ENCODE measurements around the gene PCDHA1.

Gene PCDHA1

DNA sequence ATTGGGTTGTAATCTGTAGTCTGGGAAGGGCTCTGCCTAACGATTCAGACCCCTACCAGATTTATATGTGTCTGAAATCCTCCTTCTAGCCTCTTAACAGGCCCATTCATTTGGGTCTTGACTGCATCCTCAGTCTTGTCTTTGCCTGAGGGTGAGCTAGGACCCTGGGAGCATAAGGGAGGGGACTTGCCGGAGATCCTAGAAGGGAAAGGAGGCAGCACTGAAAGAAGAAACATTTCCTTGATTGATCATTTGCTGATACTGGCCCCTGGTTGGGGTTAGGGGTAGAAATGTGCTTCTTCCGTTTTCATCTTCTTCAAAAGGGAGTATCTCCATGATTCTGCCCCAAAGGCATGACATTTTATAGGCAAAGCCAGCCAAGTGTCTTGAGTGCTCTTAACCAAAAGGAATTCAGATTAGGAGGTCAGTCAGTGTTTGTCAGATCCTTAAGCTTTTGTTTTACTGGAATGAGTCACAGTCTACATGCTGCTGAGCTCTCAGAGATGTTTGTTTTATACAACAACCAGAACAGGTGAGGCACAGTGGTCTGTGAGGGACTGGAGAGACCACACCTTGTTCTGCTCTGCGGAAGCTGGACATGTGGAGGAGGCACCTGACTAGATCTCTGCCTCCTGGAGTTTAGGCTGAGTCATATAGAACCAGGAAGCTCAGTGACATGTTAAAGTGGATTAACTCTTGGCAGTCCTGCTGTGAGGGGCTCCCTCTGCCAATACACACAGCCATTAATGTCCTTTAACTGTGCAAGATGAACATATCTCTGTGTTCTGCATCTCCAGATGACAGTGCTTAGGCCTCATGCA is 218.1 kb downstream of the PCDHA1 start:
- TF ChIP-seq, protein P1, sequence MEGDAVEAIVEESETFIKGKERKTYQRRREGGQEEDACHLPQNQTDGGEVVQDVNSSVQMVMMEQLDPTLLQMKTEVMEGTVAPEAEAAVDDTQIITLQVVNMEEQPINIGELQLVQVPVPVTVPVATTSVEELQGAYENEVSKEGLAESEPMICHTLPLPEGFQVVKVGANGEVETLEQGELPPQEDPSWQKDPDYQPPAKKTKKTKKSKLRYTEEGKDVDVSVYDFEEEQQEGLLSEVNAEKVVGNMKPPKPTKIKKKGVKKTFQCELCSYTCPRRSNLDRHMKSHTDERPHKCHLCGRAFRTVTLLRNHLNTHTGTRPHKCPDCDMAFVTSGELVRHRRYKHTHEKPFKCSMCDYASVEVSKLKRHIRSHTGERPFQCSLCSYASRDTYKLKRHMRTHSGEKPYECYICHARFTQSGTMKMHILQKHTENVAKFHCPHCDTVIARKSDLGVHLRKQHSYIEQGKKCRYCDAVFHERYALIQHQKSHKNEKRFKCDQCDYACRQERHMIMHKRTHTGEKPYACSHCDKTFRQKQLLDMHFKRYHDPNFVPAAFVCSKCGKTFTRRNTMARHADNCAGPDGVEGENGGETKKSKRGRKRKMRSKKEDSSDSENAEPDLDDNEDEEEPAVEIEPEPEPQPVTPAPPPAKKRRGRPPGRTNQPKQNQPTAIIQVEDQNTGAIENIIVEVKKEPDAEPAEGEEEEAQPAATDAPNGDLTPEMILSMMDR (IDR thresholded peaks at IDR 0.05; ENCODE audit: insufficient read depth, low read length, missing control alignments) = no peak
- POLR2A ChIA-PET = no interaction called here
- DNase-seq (ENCODE audit: low read depth, low spot score) = no peak

DNA sequence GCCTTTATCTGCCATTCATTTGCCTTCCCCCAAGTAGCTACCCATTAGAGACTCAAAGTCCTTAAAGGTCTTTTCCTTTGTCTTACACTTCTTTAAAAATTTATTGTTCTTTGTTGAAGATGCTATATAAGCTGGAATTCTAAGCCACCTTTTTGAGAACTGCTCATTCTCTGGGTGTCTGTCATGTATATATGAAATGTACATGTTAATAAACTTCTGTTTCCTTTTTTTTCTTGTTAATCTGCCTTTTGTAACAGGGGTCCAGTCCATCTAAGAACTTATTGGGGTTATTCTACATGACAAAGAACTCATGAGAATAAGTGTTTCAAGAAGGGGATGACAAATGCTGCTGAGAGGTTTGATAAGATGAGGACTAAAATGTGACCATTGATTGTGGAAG is 221.9 kb downstream of the PCDHA1 start:
- TF ChIP-seq, protein P1 (IDR thresholded peaks at IDR 0.05; ENCODE audit: insufficient read depth, low read length, missing control alignments) = no peak
- H3K4me3 ChIP-seq (ENCODE audit: low read depth, low read length) = no peak overlapping the region
- no peak for DNase-seq (ENCODE audit: low read depth, low spot score)
- ChIA-PET POLR2A (no interaction called here), CTCF (no interaction called here)

More for the DNA sequence above, 218.1 kb downstream of the PCDHA1 start:
- no peak overlapping the region for H3K4me3 ChIP-seq (ENCODE audit: low read depth, low read length)
- CTCF ChIA-PET = no interaction called here

DNA sequence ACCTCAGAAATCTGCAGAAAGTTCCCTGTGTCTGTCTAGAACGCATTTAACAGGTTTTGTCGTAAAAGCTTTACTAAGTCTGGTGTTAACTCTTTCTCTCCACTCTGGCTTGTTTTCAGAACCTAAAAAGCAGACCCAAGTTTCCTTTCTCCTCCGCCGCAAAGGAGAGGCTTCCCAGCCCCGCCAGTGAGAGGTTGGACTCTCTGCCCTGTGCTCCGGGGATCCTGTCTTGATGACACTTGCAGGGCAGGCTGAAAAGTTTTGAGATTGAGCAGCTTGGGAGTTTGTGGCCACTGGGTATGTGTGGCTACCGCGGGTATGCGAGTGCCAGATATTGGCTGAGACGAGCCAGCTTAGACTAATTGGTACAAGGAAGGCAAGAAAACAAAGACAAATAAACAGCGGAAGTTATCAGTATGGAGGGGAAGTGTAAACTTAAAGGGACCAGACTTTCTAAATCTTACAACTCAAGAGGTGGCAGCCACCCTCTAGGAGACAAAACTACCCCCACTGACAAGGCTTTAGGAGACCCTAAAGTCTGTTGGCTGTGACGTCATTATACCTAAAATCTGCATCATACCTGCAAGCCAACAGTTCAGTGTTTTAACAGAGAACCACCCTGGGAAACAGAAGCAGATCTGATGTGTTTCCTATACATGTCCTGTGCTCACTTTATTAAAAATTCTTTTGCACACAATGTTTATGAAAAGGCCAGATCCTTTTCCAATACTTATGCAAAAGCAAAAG is 224.3 kb downstream of the PCDHA1 start:
- DNase-seq (ENCODE audit: low read depth, low spot score) = no peak
- TF ChIP-seq, protein P1 (IDR thresholded peaks at IDR 0.05; ENCODE audit: insufficient read depth, low read length, missing control alignments) = no peak
- POLR2A ChIA-PET = no interaction called here
- no peak overlapping the region for H3K4me3 ChIP-seq (ENCODE audit: low read depth, low read length)
- CTCF ChIA-PET = no interaction called here

DNA sequence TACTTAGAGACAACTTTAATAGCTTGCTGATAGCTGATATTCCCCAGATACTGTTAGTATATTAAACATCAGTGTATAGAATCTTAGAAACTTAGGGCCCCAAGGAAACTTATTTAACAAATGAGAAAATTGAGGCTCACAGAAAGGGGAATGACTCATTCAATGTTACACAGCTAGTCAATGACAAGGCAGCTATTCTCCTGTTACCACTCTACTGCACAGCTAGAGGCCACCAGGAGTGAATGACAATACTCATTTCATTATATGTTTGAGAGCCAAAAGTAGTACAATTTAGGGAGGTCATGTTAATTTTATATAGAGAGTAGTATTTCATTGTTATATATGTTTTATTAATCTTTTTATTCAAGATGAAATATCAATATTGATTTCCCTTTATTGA is 232.0 kb downstream of the PCDHA1 start:
- no peak overlapping the region for H3K4me3 ChIP-seq (ENCODE audit: low read depth, low read length)
- ChIA-PET POLR2A (no interaction called here), CTCF (no interaction called here)
- TF ChIP-seq, protein P1 (IDR thresholded peaks at IDR 0.05; ENCODE audit: insufficient read depth, low read length, missing control alignments) = no peak
- no peak for DNase-seq (ENCODE audit: low read depth, low spot score)

DNA sequence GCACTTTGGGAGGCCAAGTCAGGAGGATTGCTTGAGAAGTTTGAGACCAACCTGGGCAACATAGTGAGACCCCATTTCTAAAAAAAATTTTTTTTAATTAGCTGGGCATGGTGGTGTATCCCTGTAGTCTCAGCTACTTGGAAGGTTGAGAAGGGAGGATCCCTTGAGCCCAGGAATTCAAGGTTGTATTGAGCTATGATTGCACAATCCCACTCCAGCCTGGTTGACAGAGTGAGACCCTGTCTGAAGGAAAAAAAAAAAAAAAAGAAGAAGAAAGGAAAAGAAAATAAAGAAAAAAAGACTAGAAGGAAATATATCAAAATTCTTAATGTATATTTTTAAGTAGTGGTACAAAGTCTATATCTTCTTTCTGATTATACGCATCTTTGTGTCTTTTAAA is 236.4 kb downstream of the PCDHA1 start:
- TF ChIP-seq, protein P1 (IDR thresholded peaks at IDR 0.05; ENCODE audit: insufficient read depth, low read length, missing control alignments) = no peak
- CTCF ChIA-PET = no interaction called here
- DNase-seq (ENCODE audit: low read depth, low spot score) = no peak
- POLR2A ChIA-PET = no interaction called here
- H3K4me3 ChIP-seq (ENCODE audit: low read depth, low read length) = no peak overlapping the region

DNA sequence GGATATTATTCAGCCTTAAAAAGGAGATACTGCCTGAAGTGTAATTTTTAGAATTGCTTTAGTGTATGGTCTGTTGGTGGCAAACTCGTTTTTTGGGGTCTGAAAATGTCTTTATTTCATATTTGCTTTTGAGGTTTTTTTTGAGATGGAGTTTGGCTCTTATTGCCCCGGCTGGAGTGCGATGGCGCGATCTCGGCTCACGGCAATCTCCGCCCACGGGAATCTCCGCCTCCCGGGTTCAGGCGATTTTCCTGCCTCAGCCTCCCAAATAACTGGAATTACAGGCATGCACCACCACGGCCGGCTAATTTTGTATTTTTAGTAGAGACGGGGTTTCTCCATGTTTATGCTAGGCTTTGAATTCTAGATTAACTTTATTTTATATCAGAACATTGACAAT is 245.1 kb downstream of the PCDHA1 start:
- TF ChIP-seq, protein P1 (IDR thresholded peaks at IDR 0.05; ENCODE audit: insufficient read depth, low read length, missing control alignments) = no peak
- no peak for DNase-seq (ENCODE audit: low read depth, low spot score)
- ChIA-PET CTCF (no interaction called here), POLR2A (no interaction called here)
- H3K4me3 ChIP-seq (ENCODE audit: low read depth, low read length) = no peak overlapping the region
